Left ventricle myocardium superior (tissue), 1 donor: ENCODE data around the gene GNAL. TPM values are rescaled to one million over a fixed set of nuclear protein-coding genes. Genes with fewer than 3 reads are reported as not detected.
"Not testable (repeated sequence)": the region's sequence is repeated elsewhere in the genome, so short reads cannot be mapped to it uniquely, and the experiment has no call there.

ENCODE experiments used
- ATAC-seq: fragments of 200-7000 bp; cut with Tn5 transposase; one replicate; pipeline ENCODE4 v1.9.1; 2020; ENCODE audit warnings: mild to moderate bottlenecking, moderate library complexity
- DNase-seq: peaks from one replicate; pipeline ENCODE4 v3.0.0-alpha.2; 2020
- intact Hi-C: fragments of 100-400 bp; cut with micrococcal nuclease; formaldehyde crosslinking; loops from one replicate; pipeline ENCODE4 v1.11.0; 2022
- long read RNA-seq: library from polyadenylated mRNA; unstranded; transcript quantifications from one replicate; pipeline ENCODE4 v2.0.0, GENCODE V29; 2021
- total RNA-seq: library from RNA; stranded (reverse); fragmentation: NEBNext Ultra II Directional; extraction: Animal tissue kit (Norgen Biotek cat#: 25700); gene quantifications from one replicate; pipeline ENCODE4 v1.2.1, GENCODE V29; 2021
- donor health status: DM: no; HTN: yes; CAD: no; lungs with severe emphysema.

The GNAL gene
- 5.1 TPM for total RNA-seq
- long read RNA-seq, full-length matches to known transcripts, result 4 of 10 reads
- long read RNA-seq, partial matches to known transcripts, result 1 of 10 reads
- long read RNA-seq, other reads (novel, unspliced or antisense), result 5 of 10 reads

GRCh38 chr18:11688972-11689668 lies at the start of gene GNAL:
Gene GNAL, plus strand, starts transcription at chr18:11689264. Its CDS starts 300 bp downstream, at chr18:11689564.
- ATAC-seq (peak; percentile 97), DNase-seq (peak; percentile 84)
- intact Hi-C loops, result no loop called here

- ATAC-seq, intact Hi-C loops, DNase-seq: not testable (repeated sequence)
Measured at GRCh38 chr18:11647310-11647709, 41.8 kb upstream of the GNAL start.

DNA sequence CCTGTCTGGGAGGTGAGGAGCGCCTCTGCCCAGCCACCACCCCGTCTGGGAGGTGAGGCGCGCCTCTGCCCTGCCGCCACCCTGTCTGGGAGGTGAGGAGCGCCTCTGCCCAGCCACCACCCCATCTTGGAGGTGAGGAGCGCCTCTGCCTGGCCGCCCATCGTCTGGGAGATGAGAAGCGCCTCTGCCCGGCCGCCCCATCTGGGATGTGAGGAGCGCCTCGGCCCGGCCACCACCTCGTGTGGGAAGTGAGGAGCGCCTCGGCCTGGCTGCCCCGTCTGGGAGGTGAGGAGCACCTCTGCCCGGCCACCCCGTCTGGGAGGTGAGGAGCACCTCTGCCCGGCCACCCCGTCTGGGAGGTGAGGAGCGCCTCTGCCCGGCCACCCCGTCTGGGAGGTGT lies 41.3 kb upstream of the GNAL start:
- ATAC-seq, intact Hi-C loops: not testable (repeated sequence)

DNA sequence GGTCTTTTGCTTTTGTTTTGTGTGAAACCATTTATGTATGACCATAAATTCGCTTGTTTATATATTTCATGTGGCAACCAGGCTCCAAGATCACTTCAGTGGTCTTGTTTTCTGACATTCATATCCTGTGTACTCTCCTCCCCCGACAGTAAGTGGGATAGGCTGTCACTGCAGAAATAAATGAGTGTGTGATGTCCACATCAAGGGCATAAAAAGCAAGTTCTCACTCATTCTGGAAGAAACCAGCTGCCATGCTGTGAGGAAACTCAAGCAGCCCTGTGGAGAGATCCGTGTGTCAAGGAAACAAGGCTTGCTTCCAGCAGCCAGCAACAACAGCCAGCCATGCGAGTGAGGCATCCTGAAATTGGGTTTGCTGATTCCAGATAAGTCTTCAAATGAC lies 39.2 kb upstream of the GNAL start:
- DNase-seq, result no peak
- intact Hi-C loops, result no loop called here
- no peak for ATAC-seq

More for the DNA sequence above, 41.3 kb upstream of the GNAL start:
- not testable (repeated sequence) for DNase-seq

GRCh38 chr18:11651899-11652298 lies 37.2 kb upstream of the GNAL start:
- no peak for ATAC-seq
- intact Hi-C loops, result no loop called here
- no peak for DNase-seq

GRCh38 chr18:11653521-11653920 lies 35.5 kb upstream of the GNAL start:
- intact Hi-C loops, result no loop called here
- ATAC-seq (no peak), DNase-seq (no peak)

GRCh38 chr18:11654736-11655605 lies 34.1 kb upstream of the GNAL start:
- DNase-seq, result peak; percentile 68
- intact Hi-C loops, result no loop called here
- peak; percentile 64 for ATAC-seq

DNA sequence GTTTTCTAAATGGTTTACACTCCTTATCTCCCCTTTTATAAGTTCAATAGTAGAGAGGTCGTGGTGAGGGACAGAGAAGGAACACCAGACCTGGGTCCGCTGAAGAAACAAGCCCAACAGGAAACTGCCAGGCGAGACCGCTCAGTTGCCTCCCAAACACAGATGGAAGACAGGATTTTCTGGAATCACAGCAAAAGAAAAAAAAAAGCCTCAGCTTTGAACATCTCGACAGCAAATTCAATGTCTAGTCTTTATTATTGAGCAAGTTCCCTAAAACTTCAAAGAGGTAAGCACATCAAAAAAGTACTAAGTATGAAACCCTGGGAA lies 33.5 kb upstream of the GNAL start:
- ATAC-seq, result no peak
- DNase-seq, result no peak
- intact Hi-C loops, result no loop called here

- intact Hi-C loops, result no loop called here
- ATAC-seq (no peak), DNase-seq (no peak)
Measured at GRCh38 chr18:11657152-11657551, 31.9 kb upstream of the GNAL start.

DNA sequence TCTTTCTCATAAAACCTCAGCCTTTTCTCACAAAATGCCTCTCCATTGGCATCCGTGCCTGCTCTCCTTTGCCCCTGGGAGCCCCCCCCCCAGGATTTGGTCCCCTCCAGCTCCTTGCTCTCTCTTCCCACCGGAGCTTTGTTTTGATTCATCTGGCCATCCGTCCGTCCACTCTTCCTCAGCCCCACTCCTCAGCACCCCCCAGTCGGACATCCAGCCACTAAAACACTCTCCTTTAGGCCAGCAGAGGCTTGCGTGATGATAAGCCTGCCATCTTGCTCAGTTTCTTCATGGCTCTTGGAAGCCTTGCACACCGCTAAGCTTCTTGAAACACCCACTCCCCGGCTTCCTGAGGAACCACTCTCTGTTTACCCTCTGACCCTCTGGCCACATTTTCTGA lies 31.5 kb upstream of the GNAL start:
- ATAC-seq, result no peak
- intact Hi-C loops, result no loop called here
- no peak for DNase-seq

DNA sequence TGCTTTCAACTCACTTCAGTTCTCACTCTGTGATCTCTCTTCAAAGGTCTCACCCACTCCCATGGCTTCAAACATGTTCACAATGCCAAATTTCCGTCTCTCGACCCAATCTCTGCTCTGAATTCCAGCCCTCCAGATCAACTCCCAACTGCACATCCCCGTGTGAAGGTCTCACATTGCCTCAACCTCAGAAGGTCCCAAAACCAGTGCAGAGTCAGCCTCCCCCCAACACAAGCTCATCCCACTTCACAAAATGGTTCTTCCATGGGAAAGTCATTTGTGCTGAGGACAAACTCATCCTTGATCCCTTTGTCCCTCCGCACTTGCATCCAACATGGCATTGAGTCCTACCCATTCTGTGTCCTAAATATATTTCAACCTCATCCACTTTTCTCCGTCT lies 31.0 kb upstream of the GNAL start:
- DNase-seq (no peak), ATAC-seq (no peak)
- intact Hi-C loops, result no loop called here

DNA sequence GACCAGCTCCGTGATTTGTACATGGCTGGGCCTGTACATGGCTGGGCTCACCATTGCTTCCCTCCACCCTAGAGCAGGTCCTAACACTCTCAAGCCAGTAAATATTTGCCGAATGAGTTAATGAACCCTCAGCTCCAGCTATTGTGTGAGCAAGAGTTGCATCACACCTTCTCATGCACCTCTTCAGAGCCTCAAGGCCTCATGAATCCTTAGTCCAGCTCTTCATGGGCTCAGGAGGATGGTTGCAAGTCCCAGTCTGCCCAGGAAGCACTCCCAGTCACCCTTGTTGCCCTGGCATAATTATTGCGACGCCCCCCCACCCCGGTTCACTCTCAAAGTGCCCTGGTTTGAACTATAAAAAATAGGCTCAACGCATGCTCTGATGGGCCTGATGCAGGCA lies 30.1 kb upstream of the GNAL start:
- intact Hi-C loops, result no loop called here
- no peak for ATAC-seq

DNA sequence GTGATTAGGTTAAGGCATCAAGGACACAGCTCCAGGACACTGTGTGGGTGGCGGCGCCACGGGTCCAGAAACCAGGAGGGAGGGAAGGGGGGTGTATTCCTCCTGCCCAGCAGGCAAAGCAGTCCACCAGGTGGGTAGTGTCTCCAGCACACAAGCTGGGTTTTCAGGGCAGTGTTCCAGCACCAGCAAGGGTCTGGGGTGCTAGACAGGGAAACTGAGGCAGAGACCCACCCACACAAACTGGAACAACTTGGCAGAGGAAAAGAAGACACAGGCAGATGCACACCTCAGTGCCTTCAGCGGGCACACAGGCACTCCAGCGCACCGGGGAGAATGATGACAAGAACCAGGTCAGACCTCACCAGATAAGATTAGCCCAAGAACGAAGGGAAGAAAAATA lies 28.4 kb upstream of the GNAL start:
- intact Hi-C loops, result no loop called here
- ATAC-seq (no peak), DNase-seq (no peak)

More for the DNA sequence above, 30.1 kb upstream of the GNAL start:
- DNase-seq, result no peak

GRCh38 chr18:11661430-11661829 lies 27.6 kb upstream of the GNAL start:
- ATAC-seq (no peak), DNase-seq (no peak)
- intact Hi-C loops, result no loop called here

- DNase-seq (no peak), ATAC-seq (no peak)
- intact Hi-C loops, result no loop called here
Measured at GRCh38 chr18:11663439-11664029, 25.5 kb upstream of the GNAL start.

- ATAC-seq (no peak), DNase-seq (no peak)
- intact Hi-C loops, result no loop called here
Measured at GRCh38 chr18:11664286-11664685, 24.8 kb upstream of the GNAL start.

DNA sequence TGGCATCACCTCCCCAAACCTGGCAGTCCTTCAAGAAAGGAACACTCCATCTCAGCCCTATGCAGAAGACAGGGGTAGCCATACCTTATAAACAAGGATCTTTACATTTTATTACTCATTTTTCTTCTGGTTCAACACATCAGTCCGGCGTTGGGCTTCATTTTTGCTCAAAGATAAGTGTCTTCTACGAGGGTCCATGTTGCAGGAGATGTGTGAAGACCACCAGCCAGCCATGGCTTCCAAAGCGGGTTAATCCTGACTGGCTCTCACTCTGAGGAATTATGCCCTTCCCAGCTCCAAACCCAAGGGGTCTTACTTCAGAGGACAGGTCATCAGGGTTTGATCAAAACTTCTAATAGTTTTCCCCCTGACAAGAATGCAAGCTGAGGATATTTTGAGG lies 23.9 kb upstream of the GNAL start:
- no peak for ATAC-seq
- intact Hi-C loops, result no loop called here
- DNase-seq, result no peak

DNA sequence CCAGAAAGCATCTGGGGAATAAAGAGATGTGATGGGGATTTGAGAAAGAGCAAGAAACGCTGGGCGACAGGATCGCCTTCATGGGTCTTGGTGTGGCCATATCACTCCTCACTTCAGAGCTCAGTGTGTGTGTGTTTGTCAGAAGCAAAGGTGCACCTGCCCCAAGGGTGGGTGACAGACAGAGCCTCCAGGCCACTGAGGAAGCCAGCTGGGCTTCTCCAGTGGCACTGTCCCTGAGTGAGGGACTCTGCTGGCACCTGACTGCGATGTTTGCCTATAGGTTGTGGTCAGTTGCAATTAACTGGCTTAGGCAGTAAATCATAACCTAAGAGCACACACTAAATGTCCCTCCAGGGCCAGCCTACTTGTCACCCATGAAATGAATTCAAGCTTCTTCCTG lies 23.5 kb upstream of the GNAL start:
- ATAC-seq (no peak), DNase-seq (no peak)
- intact Hi-C loops, result no loop called here

- no peak for ATAC-seq
- intact Hi-C loops, result no loop called here
- DNase-seq, result no peak
Measured at GRCh38 chr18:11666176-11666575, 22.9 kb upstream of the GNAL start.

DNA sequence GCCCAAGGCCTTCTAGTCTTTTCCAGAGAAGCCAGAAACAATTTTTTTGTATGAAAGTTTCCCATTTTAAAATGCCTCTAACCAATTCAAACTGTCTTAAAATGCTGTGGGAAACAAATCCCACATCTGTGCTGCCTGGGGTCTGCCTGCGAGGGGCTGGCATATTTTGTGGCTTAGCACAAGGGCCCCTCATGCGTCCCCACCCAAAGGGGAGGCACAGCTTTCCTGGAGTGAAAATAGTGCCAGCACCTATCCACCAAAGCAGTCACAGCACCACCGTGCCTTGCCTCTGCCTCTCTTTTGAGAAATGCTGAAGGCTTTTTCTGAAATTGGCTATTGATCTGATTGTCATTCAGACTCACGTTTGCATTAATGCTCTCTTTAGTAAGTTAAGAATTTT lies 22.2 kb upstream of the GNAL start:
- DNase-seq, result no peak
- ATAC-seq, result no peak
- intact Hi-C loops, result no loop called here
